ENCODE results near the gene APOM. TPM values are rescaled to one million over a fixed set of nuclear protein-coding genes. Genes with fewer than 3 reads are reported as not detected.

Gene APOM
- 1 to 10 TPM in 8 of 9 donors, not detected in 1; 2.3 to 4.7 (median 3.7) TPM for total RNA-seq
- 10 to 100 TPM in 2 of 3 donors, 1 to 10 TPM in 1; 6.4 to 18.2 (median 10.7) TPM for polyA plus RNA-seq
- long read RNA-seq, donor 1, partial matches to known transcripts = 0 of 2 reads
- long read RNA-seq, donor 1, other reads (novel, unspliced or antisense) = 0 of 2 reads
- long read RNA-seq, donor 2, partial matches to known transcripts = 0 of 1 reads
- long read RNA-seq, donor 2, other reads (novel, unspliced or antisense) = 0 of 1 reads
- long read RNA-seq, donor 3 = 0 reads
- long read RNA-seq, donor 4, partial matches to known transcripts = 0 of 2 reads
- long read RNA-seq, donor 4, other reads (novel, unspliced or antisense) = 0 of 2 reads
- long read RNA-seq, donor 5, partial matches to known transcripts = 0 of 1 reads
- long read RNA-seq, donor 5, other reads (novel, unspliced or antisense) = 0 of 1 reads
- long read RNA-seq, donor 6, partial matches to known transcripts = 0 of 2 reads
- long read RNA-seq, donor 6, other reads (novel, unspliced or antisense) = 0 of 2 reads
- long read RNA-seq, donor 7 = 0 reads
- long read RNA-seq, donor 8, transcript APOM-201 (6 exons, 1,184 nt) = major isoform, 22 of 39 reads
- long read RNA-seq, donor 8, partial matches to known transcripts = 17 of 39 reads
- long read RNA-seq, donor 8, other reads (novel, unspliced or antisense) = 0 of 39 reads
- long read RNA-seq, donor 9 = 0 reads
- long read RNA-seq, donor 10, transcript APOM-201 (6 exons, 1,184 nt) = major isoform, 5 of 6 reads
- long read RNA-seq, donor 10, partial matches to known transcripts = 0 of 6 reads
- long read RNA-seq, donor 10, other reads (novel, unspliced or antisense) = 0 of 6 reads

DNA sequence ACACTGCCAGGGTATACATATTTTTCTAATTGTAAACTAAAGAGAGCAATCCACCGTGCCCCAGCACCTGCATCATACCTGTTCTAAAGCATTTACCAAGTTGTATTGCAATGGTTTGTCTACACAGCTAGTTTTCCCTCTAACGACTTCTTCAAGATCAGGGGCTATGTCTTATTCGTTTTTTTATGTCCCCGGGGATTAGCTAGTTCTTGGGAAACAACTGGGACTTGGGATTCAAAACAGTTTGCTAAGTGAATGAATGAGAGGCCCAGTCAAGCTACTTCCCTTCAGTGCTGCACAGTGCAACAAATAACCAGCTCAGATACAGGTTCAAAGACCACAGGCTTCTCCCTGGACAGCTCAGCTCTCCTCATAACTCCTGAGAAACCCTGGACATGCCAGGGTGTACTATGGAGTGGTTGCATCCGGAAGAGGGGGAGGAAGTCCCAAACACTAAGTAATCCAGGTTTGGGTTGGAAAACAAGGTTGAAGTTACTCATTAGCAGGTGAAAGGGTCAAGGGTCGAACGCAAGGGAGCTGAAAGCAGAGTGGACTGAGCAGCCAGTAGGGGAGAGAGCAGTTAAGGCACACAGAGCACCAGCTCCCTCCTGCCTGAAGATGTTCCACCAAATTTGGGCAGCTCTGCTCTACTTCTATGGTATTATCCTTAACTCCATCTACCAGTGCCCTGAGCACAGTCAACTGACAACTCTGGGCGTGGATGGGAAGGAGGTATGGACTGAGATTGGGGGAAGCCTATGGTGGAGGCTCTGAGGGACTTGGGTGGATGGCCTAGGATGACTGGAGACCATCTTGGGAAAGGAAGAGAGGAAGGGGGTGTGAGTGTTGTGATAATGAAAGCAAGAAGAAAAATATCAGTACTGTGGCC lies at the start of gene APOM:
APOM (plus strand) TSS at position 546 of the 889 bp plus-strand sequence; CDS start at position 619, 73 bp downstream.
- Histone ChIP-seq H3K4me3 (no peak within 1 kb of the TSS), H3K36me3 (replicated peaks in 1 of 2) (peaks cover 0 to 23% of the 10 kb centered on the region in 2 donors), H3K27ac (no peak within 1 kb of the TSS), H3K9me3 (replicated peaks in 1 of 3) (no peaks in the 10 kb centered on the region), H3K4me1 (replicated peaks in 1 of 2) (peaks cover 24 to 43% of the 10 kb centered on the region in 2 donors), H3K27me3 (no peaks in the 10 kb centered on the region)
- TF ChIP-seq POLR2A (IDR thresholded peaks at IDR 0.05) = no peak
- TF ChIP-seq, protein P1, sequence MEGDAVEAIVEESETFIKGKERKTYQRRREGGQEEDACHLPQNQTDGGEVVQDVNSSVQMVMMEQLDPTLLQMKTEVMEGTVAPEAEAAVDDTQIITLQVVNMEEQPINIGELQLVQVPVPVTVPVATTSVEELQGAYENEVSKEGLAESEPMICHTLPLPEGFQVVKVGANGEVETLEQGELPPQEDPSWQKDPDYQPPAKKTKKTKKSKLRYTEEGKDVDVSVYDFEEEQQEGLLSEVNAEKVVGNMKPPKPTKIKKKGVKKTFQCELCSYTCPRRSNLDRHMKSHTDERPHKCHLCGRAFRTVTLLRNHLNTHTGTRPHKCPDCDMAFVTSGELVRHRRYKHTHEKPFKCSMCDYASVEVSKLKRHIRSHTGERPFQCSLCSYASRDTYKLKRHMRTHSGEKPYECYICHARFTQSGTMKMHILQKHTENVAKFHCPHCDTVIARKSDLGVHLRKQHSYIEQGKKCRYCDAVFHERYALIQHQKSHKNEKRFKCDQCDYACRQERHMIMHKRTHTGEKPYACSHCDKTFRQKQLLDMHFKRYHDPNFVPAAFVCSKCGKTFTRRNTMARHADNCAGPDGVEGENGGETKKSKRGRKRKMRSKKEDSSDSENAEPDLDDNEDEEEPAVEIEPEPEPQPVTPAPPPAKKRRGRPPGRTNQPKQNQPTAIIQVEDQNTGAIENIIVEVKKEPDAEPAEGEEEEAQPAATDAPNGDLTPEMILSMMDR (IDR thresholded peaks at IDR 0.05) = no peak
- WGBS, 4 donors = 89 to 90% (median 89%) methylated on average over 8 of the region's 8 CpGs
- intact Hi-C loops (cut with DNase I) = no loop called here
- DNase-seq = no peak

DNA sequence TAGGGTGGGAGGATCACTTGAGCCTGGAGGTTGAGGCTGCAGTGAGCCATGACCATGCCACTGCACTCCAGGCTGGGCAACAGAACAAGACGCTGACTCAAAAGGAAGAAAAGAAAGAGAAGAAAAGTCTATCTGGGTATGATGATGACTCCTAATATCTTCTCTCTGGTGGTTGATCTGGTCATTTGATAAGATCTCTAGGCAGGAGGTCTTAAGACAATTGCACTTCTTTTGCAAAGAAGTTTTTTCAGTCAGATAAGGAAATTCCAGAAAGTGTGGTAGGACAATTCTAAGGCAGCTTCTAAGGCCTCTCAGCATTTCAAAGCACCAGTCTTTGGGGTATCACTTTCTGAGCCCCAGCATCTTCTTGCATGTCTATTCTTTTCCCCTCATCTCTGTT lies 48.4 kb upstream of the APOM start:
- no peaks in the 10 kb centered on the region for H3K9me3 ChIP-seq (replicated peaks in 1 of 3)
- H3K4me1 ChIP-seq (replicated peaks in 1 of 2) = no peaks in the 10 kb centered on the region
- no peaks in the 10 kb centered on the region for H3K36me3 ChIP-seq (replicated peaks in 1 of 2)
- no peak overlapping the region for H3K27ac ChIP-seq
- no peak overlapping the region for H3K4me3 ChIP-seq
- H3K27me3 ChIP-seq = no peaks in the 10 kb centered on the region
- no peak for TF ChIP-seq POLR2A (IDR thresholded peaks at IDR 0.05)
- TF ChIP-seq, protein P1 (IDR thresholded peaks at IDR 0.05) = no peak
- no peak for DNase-seq
- intact Hi-C loops (cut with DNase I) = no loop called here
- WGBS, 4 donors = 80 to 100% (median 85%) methylated on average over 1 of the region's 1 CpG

DNA sequence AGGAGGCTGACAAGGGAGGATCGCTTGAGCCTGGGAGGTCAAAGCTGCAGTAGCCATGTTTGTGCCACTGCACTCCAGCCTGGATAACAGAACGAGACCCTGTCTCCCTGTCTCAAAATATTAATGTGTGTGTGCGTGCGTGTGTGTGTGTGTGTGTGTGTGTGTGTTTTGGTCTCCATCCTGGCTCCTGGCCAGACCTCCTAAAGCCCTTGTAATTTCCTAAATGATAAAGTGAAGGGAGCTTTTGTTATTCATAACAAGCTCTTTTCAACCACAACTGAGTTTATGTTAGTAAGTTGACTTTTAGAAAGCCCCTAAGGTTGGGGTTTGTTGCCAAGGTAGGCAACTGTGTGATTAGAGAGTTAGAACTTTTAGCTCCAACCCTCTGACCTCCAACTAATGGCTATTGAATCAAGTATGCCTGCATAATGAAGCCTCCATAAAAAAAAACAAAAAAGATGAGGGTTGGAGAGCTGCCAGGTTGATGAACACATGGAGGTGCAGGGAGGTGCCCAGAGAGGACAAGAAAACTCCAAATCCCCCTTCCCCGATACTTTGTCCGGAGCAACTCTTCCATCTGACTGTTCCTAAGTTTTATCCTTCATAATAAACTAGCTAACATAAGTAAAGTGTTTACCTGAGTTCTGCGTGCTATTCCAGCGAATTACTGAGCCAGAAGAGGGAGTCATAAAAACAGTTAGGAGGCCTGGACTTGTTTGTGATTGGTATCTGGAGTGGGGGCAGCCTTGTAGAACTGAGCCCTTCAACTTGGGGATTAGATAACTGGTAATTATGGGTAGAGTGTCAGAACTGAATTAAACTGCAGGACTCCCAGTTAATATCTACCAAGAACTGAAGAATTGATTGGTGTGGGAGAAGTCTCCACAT lies 45.9 kb upstream of the APOM start:
- Histone ChIP-seq H3K4me1 (replicated peaks in 1 of 2) (no peaks in the 10 kb centered on the region), H3K4me3 (no peak overlapping the region), H3K27me3 (no peaks in the 10 kb centered on the region), H3K27ac (no peak overlapping the region), H3K9me3 (replicated peaks in 1 of 3) (no peaks in the 10 kb centered on the region), H3K36me3 (replicated peaks in 1 of 2) (no peaks in the 10 kb centered on the region)
- intact Hi-C loops (cut with DNase I) = no loop called here
- TF ChIP-seq, protein P1 (IDR thresholded peaks at IDR 0.05) = no peak
- no peak for TF ChIP-seq POLR2A (IDR thresholded peaks at IDR 0.05)
- DNase-seq = no peak
- WGBS, 4 donors = 53 to 77% (median 74%) methylated on average over 8 of the region's 8 CpGs

All from adrenal gland (tissue), 19 donors.